Esophagus mucosa (tissue), 1 donor: Measurements from ENCODE around the gene ORAI1. TPM values are rescaled to one million over a fixed set of nuclear protein-coding genes. Genes with fewer than 3 reads are reported as not detected.

Experiments used
- total RNA-seq: library from RNA; stranded (reverse); gene quantifications from one replicate; pipeline ENCODE4 v1.2.4, GENCODE V29; 2023
- donor health status: DM: yes; HTN: yes; CAD: no.

Gene ORAI1
- total RNA-seq, 1 donor from 2014 or later: 7.3 TPM

Other genes starting within 250 kb of the ORAI1 start
- gene RNF34, start 226.4 kb upstream of the ORAI1 start, total RNA-seq: 25.5 TPM
- gene KDM2B, start 45.5 kb upstream of the ORAI1 start, total RNA-seq: 20.0 TPM
- gene MORN3, start 43.1 kb downstream of the ORAI1 start, total RNA-seq: 0.08 TPM
- 4.1 TPM for gene TMEM120B, start 86.2 kb downstream of the ORAI1 start, total RNA-seq
- gene RHOF, start 167.2 kb downstream of the ORAI1 start, total RNA-seq: 5.9 TPM
- 16.3 TPM for gene SETD1B, start 177.5 kb downstream of the ORAI1 start, total RNA-seq
- 0.28 TPM for gene HPD, start 232.3 kb downstream of the ORAI1 start, total RNA-seq